HG03432 (cell line): ENCODE results near the gene SPANXB1.
"Not testable (repeated sequence)": the region's sequence is repeated elsewhere in the genome, so short reads cannot be mapped to it uniquely, and the experiment has no call there.

Experiments used
- ATAC-seq: cut with Tn5 transposase; IDR thresholded peaks from one replicate; pipeline ENCODE4 v1.9.1; 2021; ENCODE audit warnings: mild to moderate bottlenecking, moderate library complexity; ENCODE audit not compliant: unreplicated experiment

The SPANXB1 gene, protein sequence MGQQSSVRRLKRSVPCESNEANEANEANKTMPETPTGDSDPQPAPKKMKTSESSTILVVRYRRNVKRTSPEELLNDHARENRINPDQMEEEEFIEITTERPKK

DNA sequence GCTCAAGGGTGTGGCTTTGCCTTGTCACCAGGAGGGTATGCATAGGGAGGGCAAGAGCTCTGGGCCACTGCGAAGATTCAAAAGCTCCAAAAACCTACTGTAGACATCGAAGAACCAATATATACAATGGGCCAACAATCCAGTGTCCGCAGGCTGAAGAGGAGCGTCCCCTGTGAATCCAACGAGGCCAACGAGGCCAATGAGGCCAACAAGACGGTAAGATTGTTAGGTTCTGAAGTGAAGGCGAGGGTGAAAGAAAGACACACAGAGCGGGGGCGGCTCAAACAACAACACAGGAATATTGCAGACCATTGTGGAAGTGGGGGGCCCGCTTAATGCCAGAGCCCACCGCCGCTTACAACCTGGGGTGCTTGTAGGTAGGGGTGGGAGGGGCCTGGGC lies at the start of gene SPANXB1:
Gene SPANXB1 (plus strand): TSS at position 27 of the 400 bp plus-strand sequence. CDS start 100 bp downstream, at position 127.
- ATAC-seq, result not testable (repeated sequence)

DNA sequence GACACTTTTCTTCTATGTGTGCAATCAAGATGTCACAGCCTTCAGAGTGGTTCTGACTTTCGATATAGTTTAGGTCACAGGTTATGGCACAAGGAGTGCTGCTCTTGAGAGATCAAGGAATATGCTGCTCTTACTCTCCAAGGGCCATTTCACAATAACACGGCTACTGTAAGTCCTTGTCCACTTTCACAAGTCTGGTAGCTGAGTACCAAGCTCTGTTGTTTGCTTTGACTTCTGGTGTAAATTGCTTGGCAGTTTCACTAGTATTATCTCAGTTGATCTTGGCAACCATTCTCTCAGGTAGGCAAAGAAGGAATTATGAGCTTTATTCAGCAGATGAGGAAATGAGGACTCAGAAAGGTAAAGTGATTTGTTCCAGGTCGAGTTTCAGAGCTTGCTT lies 35.4 kb upstream of the SPANXB1 start:
- ATAC-seq, result no peak

DNA sequence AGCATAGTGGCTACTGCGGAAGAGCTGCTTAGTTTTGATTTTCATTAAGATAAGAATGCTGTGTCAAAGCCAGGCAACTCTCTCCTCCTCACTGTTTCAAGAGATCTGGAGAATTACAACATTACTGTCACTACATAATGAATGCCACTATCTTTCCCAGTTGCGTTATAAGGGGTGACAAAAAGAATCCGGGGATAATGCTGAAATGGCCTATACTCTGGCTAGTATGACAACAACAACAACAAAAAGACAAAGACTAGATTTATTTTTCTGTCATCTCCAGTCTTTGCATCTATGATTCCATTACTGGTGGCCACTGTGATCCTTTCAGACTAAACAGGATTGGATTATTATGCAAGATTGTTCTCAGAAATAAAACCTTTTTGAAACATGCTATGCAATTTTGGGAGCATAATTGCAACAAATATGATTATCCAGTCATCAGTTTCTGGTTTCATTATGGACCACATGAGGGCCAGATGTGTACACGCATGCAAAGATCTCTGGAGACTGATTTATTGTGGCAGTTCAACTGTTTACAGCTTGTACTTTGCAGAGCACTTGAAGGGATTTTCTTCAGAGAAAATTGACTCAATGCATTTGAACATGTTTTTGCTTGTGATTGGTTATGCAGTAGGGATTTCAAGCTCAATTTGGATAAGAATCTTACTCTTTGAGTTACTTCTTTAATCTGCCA lies 31.1 kb upstream of the SPANXB1 start:
- no peak for ATAC-seq

DNA sequence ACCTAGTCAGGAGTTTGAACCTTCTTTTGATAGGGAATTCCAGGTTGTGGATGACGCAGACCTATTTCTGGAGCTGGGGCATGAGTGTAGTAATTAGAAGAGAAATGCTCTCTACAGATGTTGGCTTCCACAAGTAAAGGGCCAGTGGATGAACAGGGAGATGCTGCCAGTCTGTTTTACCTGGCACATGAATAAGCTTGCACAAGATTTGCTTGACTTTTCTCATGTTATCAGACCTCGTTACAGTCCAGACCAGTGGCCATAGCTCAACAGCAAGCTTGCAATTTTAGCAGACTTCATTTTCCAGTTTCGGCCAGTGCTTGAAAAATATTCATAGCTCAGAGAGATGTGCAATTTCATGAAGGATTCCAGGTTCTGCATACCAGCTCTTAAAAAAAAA lies 26.9 kb upstream of the SPANXB1 start:
- no peak for ATAC-seq

DNA sequence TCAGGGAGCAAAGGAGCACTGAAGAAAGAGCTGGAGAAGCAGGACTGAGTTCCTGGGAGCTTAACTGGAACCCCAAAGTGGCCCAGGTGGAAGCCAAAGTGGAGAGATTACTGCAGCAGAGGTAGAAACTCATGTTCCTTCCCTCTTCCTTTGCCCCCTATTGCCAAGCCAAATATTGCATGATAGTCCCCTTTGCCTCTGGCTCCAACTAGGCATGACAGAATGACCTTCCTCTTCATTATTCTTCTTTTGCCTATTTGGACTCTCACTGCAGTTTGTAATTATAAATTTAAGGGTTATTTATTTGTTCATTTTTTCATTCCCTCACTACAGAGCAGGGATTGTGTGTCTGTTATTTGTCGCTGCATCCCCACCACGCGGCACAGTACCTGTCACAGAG lies 22.1 kb upstream of the SPANXB1 start:
- no peak for ATAC-seq

DNA sequence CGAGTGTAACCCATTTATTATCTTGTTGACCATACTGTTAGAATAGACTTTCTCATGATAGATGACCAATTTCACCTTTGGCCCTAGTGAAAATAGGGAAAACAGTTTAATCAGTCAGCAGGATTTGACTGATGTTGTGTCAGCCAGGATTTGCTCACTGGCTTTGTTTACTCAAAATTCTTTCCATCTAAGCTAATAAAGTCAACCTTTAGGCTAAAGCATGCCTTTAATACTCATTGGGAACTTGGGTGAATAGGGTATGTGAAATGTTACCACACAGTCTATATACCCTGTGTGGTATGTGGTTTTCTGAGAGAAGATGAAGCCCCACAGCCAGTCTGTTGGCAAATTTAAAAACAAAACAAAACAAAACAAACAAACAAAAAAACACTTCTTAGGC lies 18.7 kb upstream of the SPANXB1 start:
- no peak for ATAC-seq

DNA sequence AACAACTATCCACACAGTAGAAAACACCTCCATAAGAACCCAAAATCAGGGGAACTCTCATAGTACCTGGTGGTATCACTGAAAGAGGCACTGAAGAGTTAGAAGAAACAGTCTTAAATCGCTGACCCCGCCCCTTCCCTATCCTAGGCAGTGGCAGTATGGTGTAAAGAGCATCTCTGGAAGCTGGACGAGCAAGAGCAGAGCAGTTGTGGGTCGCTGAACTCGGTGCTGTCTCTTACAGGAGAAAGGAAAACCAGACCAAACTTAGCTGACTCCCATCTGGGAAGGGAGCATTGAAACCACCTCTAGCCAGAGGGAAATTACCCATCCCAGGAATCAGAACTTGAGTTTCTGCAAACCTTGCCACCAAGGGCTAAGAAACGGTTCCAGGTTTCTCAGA lies 2.8 kb downstream of the SPANXB1 start:
- not testable (repeated sequence) for ATAC-seq

DNA sequence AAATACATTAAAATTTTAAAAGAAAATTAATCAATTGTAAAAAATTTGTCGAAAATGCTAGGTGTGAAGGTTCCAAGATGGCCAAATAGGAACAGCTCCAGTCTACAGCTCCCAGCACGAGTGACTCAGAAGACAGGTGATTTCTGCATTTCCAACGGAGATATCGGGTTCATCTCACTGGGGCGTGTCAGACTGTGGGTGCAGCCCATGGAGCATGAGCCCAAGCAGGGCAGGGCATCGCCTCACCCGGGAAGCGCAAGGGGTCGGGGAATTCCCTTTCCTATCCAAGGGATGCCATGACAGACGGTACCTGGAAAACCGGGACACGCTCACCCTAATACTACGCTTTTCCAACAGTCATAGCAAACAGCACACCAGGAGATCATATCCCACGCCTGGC lies 41.9 kb downstream of the SPANXB1 start:
- ATAC-seq, result not testable (repeated sequence)

DNA sequence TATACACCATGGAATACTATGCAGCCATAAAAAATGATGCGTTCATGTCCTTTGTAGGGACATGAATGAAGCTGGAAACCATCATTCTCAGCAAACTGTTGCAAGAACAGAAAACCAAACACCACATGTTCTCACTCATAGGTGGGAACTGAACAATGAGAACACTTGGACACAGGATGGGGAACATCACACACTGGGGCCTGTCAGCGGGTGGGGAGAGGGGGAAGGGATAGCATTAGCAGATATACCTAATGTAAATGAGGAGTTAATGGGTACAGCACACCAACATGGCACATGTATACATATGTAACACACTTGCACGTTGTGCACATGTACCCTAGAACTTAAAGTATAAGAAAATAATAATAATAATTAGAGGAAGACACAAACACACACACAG lies 47.5 kb downstream of the SPANXB1 start:
- ATAC-seq, result not testable (repeated sequence)

DNA sequence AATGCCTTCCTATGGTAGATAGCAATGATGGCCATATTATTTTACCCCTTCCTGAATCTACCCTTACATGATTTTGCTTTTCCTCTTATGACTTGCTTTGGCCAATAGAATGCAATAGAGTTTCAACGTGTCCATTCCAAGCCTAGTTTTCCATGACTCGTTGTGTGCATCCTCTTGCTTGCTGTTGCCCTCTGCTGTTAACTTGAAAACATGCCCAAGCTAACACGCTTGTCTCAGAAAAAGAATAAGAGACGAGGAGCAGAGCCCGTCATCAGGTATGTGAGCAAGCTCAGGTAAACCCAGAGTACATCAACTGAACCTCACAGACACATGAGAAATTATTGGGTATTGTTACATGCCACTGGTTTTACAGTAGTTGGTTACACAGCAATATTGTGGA lies 49.7 kb downstream of the SPANXB1 start:
- not testable (repeated sequence) for ATAC-seq
